KMS-11 (cell line): Measurements from ENCODE around the gene WIF1.
A peak's percentile ranks its signal among the peaks of the same experiment; 100 is the strongest.

Experiments
- H2AFZ ChIP-seq: fragments of 200-600 bp; sonication (generic); 2 replicates; pipeline ENCODE4 v1.6.1; 2016; ENCODE audit warnings: antibody characterized with exemption, mixed run types, low read depth
- H3K27ac ChIP-seq: fragments of 200-600 bp; sonication (generic); 2 replicates; pipeline ENCODE4 v1.6.1; 2016; ENCODE audit warnings: mild to moderate bottlenecking, mixed run types
- H3K27me3 ChIP-seq: fragments of 200-600 bp; sonication (generic); 2 replicates; pipeline ENCODE4 v1.6.1; 2017; ENCODE audit warnings: mild to moderate bottlenecking, low read depth, mixed run types, moderate library complexity; ENCODE audit not compliant: insufficient read depth
- H3K36me3 ChIP-seq: fragments of 200-600 bp; sonication (generic); 2 replicates; pipeline ENCODE4 v1.6.1; 2017; ENCODE audit warnings: mild to moderate bottlenecking, mixed run types; ENCODE audit not compliant: insufficient read depth
- H3K4me1 ChIP-seq: fragments of 200-600 bp; sonication (generic); 2 replicates; pipeline ENCODE4 v1.6.1; 2016; ENCODE audit warnings: mild to moderate bottlenecking, low read depth, mixed run types; ENCODE audit not compliant: poor library complexity, severe bottlenecking
- H3K4me2 ChIP-seq: fragments of 200-600 bp; sonication (generic); 2 replicates; pipeline ENCODE4 v1.7.0; 2016; ENCODE audit warnings: mild to moderate bottlenecking, mixed run types
- H3K4me3 ChIP-seq: fragments of 200-600 bp; sonication (generic); IDR thresholded peaks from 2 replicates; pipeline ENCODE4 v1.6.1; 2017; ENCODE audit warnings: low read depth, low read length, mixed read lengths; ENCODE audit not compliant: insufficient read depth
- H3K79me2 ChIP-seq: fragments of 200-600 bp; sonication (generic); 2 replicates; pipeline ENCODE4 v1.6.1; 2016; ENCODE audit warnings: low read depth, mixed run types; ENCODE audit not compliant: insufficient read depth
- H3K9ac ChIP-seq: fragments of 200-600 bp; sonication (generic); 2 replicates; pipeline ENCODE4 v1.6.1; 2016; ENCODE audit warnings: mild to moderate bottlenecking, mixed run types
- H4K20me1 ChIP-seq: fragments of 200-600 bp; sonication (generic); 2 replicates; pipeline ENCODE4 v1.6.1; 2016; ENCODE audit warnings: mild to moderate bottlenecking, mixed run types; ENCODE audit not compliant: insufficient read depth
- TF ChIP-seq, protein P1 (sequence below): fragments of 200-600 bp; sonication (generic); conservative IDR thresholded peaks from 2 replicates; pipeline ENCODE4 v1.6.1; 2017; ENCODE audit warnings: low read depth, mild to moderate bottlenecking, antibody characterized with exemption, low read length, moderate library complexity, mixed read lengths

Gene WIF1

DNA sequence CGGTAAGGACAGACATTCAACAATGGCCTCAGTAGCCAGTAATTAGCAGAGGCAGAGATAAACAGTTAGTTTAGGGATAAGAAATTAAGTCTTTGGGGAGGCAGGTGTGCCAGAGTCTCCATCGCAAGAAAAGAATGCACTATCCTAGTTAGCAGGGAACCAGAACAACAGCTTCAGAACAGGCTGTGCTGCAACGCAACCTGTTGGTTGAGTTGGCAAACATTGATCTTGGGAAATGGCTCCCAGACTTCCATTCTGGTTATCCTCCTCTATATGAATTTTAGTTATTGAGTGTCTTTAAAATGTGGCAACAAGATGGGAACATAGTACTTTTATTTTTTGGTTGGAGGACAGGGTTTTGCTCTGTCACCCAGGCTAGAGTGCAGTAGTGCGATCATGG lies 36.0 kb upstream of the WIF1 start:
- TF ChIP-seq, protein P1, sequence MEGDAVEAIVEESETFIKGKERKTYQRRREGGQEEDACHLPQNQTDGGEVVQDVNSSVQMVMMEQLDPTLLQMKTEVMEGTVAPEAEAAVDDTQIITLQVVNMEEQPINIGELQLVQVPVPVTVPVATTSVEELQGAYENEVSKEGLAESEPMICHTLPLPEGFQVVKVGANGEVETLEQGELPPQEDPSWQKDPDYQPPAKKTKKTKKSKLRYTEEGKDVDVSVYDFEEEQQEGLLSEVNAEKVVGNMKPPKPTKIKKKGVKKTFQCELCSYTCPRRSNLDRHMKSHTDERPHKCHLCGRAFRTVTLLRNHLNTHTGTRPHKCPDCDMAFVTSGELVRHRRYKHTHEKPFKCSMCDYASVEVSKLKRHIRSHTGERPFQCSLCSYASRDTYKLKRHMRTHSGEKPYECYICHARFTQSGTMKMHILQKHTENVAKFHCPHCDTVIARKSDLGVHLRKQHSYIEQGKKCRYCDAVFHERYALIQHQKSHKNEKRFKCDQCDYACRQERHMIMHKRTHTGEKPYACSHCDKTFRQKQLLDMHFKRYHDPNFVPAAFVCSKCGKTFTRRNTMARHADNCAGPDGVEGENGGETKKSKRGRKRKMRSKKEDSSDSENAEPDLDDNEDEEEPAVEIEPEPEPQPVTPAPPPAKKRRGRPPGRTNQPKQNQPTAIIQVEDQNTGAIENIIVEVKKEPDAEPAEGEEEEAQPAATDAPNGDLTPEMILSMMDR, result no peak
- H3K4me2 ChIP-seq, result no peak overlapping the region
- H3K79me2 ChIP-seq, result no peaks in the 10 kb centered on the region
- H2AFZ ChIP-seq, result peak overlapping the region; percentile 61; the same call in 1 of the 2 replicates
- H3K36me3 ChIP-seq, result no peaks in the 10 kb centered on the region
- no peak overlapping the region for H3K4me3 ChIP-seq
- H3K27me3 ChIP-seq, result no peaks in the 10 kb centered on the region
- no peak overlapping the region for H3K27ac ChIP-seq
- no peaks in the 10 kb centered on the region for H4K20me1 ChIP-seq
- peaks cover 10% of the 10 kb centered on the region for H3K4me1 ChIP-seq
- no peak overlapping the region for H3K9ac ChIP-seq

DNA sequence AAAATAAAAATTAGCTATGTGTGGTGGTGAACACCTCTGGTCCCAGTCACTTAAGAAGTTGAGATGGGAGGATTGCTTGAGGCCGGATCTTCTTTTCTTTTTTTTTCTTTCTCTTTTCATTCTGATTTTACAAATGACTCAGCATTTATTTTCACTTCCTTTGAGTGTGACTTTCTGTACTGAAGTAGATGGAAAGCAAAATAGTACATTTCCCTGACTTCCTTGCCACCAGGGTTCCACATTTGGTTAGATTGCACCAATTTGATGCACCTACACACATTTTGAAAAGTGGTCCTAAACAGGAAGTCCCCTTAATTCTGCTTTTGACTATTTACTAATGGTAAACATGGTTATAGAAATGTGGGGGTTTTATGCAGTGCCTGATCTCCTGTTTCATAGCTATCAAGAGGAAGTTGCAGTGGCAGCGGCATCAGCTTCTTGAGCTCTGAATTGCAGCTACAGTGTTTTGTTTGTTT lies 35.3 kb upstream of the WIF1 start:
- no peaks in the 10 kb centered on the region for H4K20me1 ChIP-seq
- H3K36me3 ChIP-seq, result no peaks in the 10 kb centered on the region
- H2AFZ ChIP-seq, result peak overlapping the region; percentile 61
- H3K79me2 ChIP-seq, result no peaks in the 10 kb centered on the region
- H3K27ac ChIP-seq, result peak overlapping the region; percentile 26; the same call in 1 of the 2 replicates
- TF ChIP-seq, protein P1, result no peak
- peak overlapping the region; percentile 6 for H3K4me2 ChIP-seq
- H3K27me3 ChIP-seq, result no peaks in the 10 kb centered on the region
- H3K4me1 ChIP-seq, result peaks cover 10% of the 10 kb centered on the region
- H3K4me3 ChIP-seq, result no peak overlapping the region
- H3K9ac ChIP-seq, result peak overlapping the region; percentile 2; the same call in 1 of the 2 replicates

DNA sequence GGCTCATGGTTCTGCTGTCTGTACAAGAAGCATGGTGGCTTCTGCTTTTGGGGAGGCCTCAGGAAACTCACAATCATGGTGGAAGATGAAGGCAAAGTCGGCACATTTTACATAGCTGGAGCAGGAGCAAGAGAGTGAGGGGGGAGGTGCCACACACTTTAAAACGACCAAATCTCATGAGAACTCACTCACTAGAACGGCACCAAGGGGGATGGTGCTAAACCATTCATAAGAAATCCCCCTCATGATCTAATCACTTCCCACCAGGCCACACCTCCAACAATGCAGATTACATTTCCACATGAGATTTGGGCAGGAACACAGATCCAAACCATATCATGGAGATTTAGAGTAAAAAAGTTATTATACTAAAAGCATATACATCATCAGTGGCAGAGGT lies 34.7 kb upstream of the WIF1 start:
- no peak overlapping the region for H3K4me3 ChIP-seq
- no peaks in the 10 kb centered on the region for H3K27me3 ChIP-seq
- H4K20me1 ChIP-seq, result no peaks in the 10 kb centered on the region
- no peaks in the 10 kb centered on the region for H3K36me3 ChIP-seq
- H3K4me1 ChIP-seq, result peaks cover 10% of the 10 kb centered on the region
- peak overlapping the region; percentile 2; the same call in 1 of the 2 replicates for H3K9ac ChIP-seq
- no peak overlapping the region for H3K27ac ChIP-seq
- peak overlapping the region; percentile 61 for H2AFZ ChIP-seq
- peak overlapping the region; percentile 6; the same call in 1 of the 2 replicates for H3K4me2 ChIP-seq
- H3K79me2 ChIP-seq, result no peaks in the 10 kb centered on the region
- TF ChIP-seq, protein P1, result no peak

- Histone ChIP-seq H3K27me3 (no peaks in the 10 kb centered on the region), H3K9ac (no peak overlapping the region), H3K36me3 (no peaks in the 10 kb centered on the region), H3K4me2 (no peak overlapping the region), H2AFZ (no peak overlapping the region), H4K20me1 (no peaks in the 10 kb centered on the region), H3K4me1 (peaks cover 10% of the 10 kb centered on the region), H3K79me2 (no peaks in the 10 kb centered on the region), H3K27ac (no peak overlapping the region), H3K4me3 (no peak overlapping the region)
- TF ChIP-seq, protein P1, result no peak
Measured at GRCh38 chr12:65152596-65152995, 31.5 kb upstream of the WIF1 start.
